GM21825 (cell line): ENCODE results near the gene TSPAN2.
"Not testable (repeated sequence)": the region's sequence is repeated elsewhere in the genome, so short reads cannot be mapped to it uniquely, and the experiment has no call there.

Source experiments
- ATAC-seq: cut with Tn5 transposase; IDR thresholded peaks from one replicate; pipeline ENCODE4 v1.9.1; 2021; ENCODE audit warnings: mild to moderate bottlenecking, moderate library complexity; ENCODE audit not compliant: unreplicated experiment

Gene TSPAN2

GRCh38 chr1:115041654-115042053 is 47.6 kb downstream of the TSPAN2 start:
- no peak for ATAC-seq

DNA sequence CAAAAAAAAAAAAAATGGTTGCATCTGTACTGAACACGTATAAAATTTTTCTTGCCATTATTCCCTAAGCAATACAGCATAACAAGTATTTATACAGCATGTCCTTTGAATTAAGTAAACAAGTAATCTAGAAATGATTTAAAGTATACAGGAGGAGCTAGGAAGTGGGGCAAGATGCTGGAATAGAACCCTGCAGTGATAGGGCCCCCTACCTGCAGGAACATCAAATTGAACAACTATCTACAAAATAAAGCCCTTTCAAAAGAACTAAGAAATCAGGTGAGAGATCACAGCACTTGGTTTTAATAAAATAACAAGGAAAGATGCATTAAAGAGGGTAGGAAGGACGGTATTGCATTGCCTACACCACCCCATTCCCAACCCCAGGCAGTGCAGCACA is 48.8 kb downstream of the TSPAN2 start:
- ATAC-seq = no peak

DNA sequence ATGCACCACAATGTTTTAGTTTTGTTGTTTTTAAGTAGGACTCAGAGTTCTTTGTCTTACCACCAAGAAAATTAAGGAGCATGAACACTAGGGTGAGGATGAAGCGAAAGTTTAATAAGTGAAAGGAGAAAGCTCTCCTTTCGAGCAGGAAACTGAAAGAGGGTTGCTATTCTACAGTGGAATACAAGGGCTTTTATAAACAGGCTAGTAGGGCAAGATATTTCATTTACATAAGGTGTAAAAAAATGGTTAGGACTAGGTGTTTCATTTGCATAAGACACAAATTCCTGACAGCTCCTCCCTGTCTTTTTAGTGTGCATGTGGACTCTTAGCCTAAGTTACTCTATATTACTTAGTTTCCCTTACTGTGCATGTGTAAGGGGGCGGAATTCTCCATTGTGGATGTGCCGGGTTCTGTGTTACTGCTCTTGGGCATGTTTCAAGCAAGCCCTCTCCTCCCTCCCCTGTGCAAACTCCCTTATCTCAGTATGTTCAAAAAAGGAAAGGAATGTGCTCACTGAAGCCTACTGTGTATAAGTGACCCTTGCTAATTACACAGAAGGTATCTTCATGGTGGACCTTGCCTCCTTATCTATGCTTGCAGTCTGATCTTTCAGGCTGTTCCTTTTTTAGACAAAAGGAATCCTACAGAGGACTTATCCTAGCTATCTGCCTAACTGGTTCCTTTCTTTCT is 52.3 kb downstream of the TSPAN2 start:
- no peak for ATAC-seq

DNA sequence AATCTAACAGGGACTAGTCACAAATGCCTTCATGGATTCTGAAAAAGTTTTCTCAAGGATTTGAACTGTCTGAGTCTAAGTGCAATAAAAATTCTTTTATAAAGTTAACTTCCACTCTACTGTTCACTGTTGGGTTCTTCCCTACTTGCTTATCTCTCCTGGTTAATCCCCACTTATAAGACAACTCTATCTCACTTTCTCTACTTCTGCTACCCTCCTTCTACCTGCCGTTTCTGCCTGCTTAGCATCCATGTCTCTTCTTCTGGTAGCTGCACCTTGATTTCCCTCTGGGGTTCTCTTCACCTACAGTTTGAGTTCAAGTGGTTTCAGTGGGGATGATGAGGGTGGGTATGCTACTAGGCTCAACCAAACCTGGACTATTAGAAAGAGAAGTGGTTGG is 53.7 kb downstream of the TSPAN2 start:
- ATAC-seq = no peak

- ATAC-seq = no peak
These were observed 57.7 kb downstream of the TSPAN2 start for GRCh38 chr1:115031595-115031994.

GRCh38 chr1:115029526-115029925 is 59.8 kb downstream of the TSPAN2 start, which contains the start of gene TSHB:
Gene TSHB (plus strand): TSS chr1:115029826. CDS start chr1:115033363, 3,537 bp downstream.
- ATAC-seq = no peak

GRCh38 chr1:115023593-115023992 is 65.7 kb downstream of the TSPAN2 start:
- no peak for ATAC-seq

- ATAC-seq = no peak
These were observed 68.2 kb downstream of the TSPAN2 start for GRCh38 chr1:115021145-115021544.

GRCh38 chr1:115019549-115019948 is 69.8 kb downstream of the TSPAN2 start:
- not testable (repeated sequence) for ATAC-seq

DNA sequence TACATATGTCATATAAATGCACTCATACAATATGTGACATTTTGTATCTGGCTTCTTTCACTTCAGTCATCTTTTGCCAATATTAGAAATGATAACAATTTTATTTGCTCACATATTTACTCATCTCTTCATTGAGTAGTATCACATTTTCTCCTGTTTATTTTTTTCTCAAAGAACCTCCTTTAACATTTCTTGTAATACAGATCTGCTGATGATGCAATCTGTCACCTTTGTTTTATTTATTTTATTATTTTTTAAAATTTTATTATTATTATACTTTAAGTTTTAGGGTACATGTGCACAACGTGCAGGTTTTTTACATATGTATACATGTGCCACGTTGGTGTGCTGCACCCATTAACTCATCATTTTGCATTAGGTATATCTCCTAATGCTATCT is 75.5 kb downstream of the TSPAN2 start:
- no peak for ATAC-seq

GRCh38 chr1:115012434-115012833 is 76.9 kb downstream of the TSPAN2 start:
- no peak for ATAC-seq

DNA sequence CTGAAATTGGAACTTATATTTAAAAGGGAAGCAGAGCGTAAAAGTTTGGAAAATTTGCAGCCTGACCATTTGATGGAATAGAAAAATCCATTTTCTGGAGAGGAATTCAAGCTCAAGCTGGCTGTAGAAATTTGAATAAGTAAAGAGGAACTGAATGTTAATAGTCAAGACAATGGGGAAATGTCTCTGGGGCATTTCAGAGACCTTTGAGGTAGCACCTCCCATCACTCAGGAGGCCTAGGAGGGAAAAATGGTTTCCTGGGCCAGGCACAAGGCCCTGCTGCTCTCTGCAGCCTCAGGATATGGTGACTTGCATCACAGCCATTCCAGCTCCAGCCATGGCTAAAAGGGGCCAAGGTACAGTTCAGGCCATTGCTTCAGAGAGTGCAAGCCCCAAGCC is 77.3 kb downstream of the TSPAN2 start:
- ATAC-seq = no peak

- no peak for ATAC-seq
These were observed 83.1 kb downstream of the TSPAN2 start for GRCh38 chr1:115006191-115006590.
